GM12878 (cell line): ENCODE data around the gene DPYSL3. TPM values are rescaled to one million over a fixed set of nuclear protein-coding genes. Genes with fewer than 3 reads are reported as not detected.

Source experiments
- ATAC-seq: fragments of 200-7000 bp; cut with Tn5 transposase; 3 replicates; pipeline ENCODE4 v1.9.1; 2020; ENCODE audit warnings: mild to moderate bottlenecking, moderate library complexity
- BruUV-seq: library from RNA; stranded (reverse); fragments of 400-500 nt; replicated peaks from 2 replicates; lab custom pipeline; 2021; lab: Mats Ljungman, UMichigan
- CTCF ChIA-PET: fragments of 300-600 bp; sonication (Branson Sonifier 250); formaldehyde crosslinking; extraction: SDS; loops from one replicate; lab custom pipeline; 2021; ENCODE audit warnings: inconsistent platforms; lab: Yijun Ruan, JAX
- POLR2A ChIA-PET: fragments of 350-600 bp; formaldehyde crosslinking; extraction: SDS; loops from one replicate; lab custom pipeline; 2021; ENCODE audit warnings: inconsistent platforms; lab: Charles Lee
- RAD21 ChIA-PET: fragments of 300-600 bp; sonication (Branson Sonifier 250); formaldehyde crosslinking; loops from one replicate; lab custom pipeline; 2023; ENCODE audit warnings: antibody characterized with exemption; ENCODE audit not compliant: unreplicated experiment; lab: Charles Lee
- SMC1A ChIA-PET: fragments of 300-600 bp; sonication (Branson Sonifier 250); formaldehyde crosslinking; loops from one replicate; lab custom pipeline; 2023; ENCODE audit not compliant: unreplicated experiment, uncharacterized antibody; lab: Charles Lee
- DNase-seq: peaks from one replicate; pipeline ENCODE4 v3.0.0-alpha.2; 2011; ENCODE audit warnings: low read depth, low spot score
- FAIRE-seq: peaks from 3 replicates; lab custom pipeline; 2011; peaks lifted over from hg19 to GRCh38; lab: Jason Lieb, UNC
- H2AFZ ChIP-seq: 2 replicates; pipeline ENCODE4 v1.6.0; 2011; ENCODE audit warnings: low read depth, low read length, control low read depth; ENCODE audit not compliant: control insufficient read depth
- H3K27ac ChIP-seq: 2 replicates; pipeline ENCODE4 v1.5.1; 2011; ENCODE audit warnings: control low read depth; ENCODE audit not compliant: control insufficient read depth, insufficient read depth
- H3K27me3 ChIP-seq, 2 experiments: replicated peaks in 1 of 2; 2 replicates each; pipeline versions ENCODE4 v1.6.0 to v1.6.1; 2011; ENCODE audit warnings: low read length in 1 of 2; ENCODE audit not compliant: control insufficient read depth in 2 of 2, insufficient read depth in 2 of 2
- H3K36me3 ChIP-seq, 2 experiments: 2 replicates each; pipeline ENCODE4 v1.5.1; 2011; ENCODE audit warnings: low read length in 1 of 2; ENCODE audit not compliant: control insufficient read depth in 2 of 2, insufficient read depth in 2 of 2
- H3K4me1 ChIP-seq: 2 replicates; pipeline ENCODE4 v1.6.1; 2011; ENCODE audit warnings: mild to moderate bottlenecking, low read length, moderate library complexity, mixed read lengths; ENCODE audit not compliant: control insufficient read depth, insufficient read depth
- H3K4me2 ChIP-seq: 2 replicates; pipeline ENCODE4 v1.6.0; 2011; ENCODE audit warnings: control low read depth; ENCODE audit not compliant: control insufficient read depth, insufficient read depth
- H3K4me3 ChIP-seq: fragments of 200-600 bp; sonication (generic); 2 replicates; pipeline ENCODE4 v1.5.1; 2016
- H3K79me2 ChIP-seq: 2 replicates; pipeline ENCODE4 v1.6.0; 2011; ENCODE audit warnings: low read length; ENCODE audit not compliant: control insufficient read depth, insufficient read depth
- H3K9ac ChIP-seq: 2 replicates; pipeline ENCODE4 v1.8.0; 2011; ENCODE audit warnings: low read length, control low read depth, mixed read lengths; ENCODE audit not compliant: control insufficient read depth, insufficient read depth
- H3K9me3 ChIP-seq: replicated peaks from 3 replicates; pipeline ENCODE4 v1.5.1; 2011; ENCODE audit warnings: mild to moderate bottlenecking, low read length; ENCODE audit not compliant: control insufficient read depth, insufficient read depth
- H4K20me1 ChIP-seq: 2 replicates; pipeline ENCODE4 v1.6.0; 2011; ENCODE audit not compliant: control insufficient read depth, insufficient read depth
- CBX5 ChIP-seq: sonication (generic); IDR thresholded peaks from 2 replicates; pipeline ENCODE4 v1.6.1; 2016; ENCODE audit warnings: low read depth, moderate library complexity, mild to moderate bottlenecking, inconsistent platforms
- CHD4 ChIP-seq: fragments of 200-600 bp; sonication (generic); IDR thresholded peaks from 2 replicates; pipeline ENCODE4 v1.6.1; 2016; ENCODE audit warnings: mild to moderate bottlenecking
- EGR1 ChIP-seq, 2 experiments: IDR thresholded peaks; 1 replicate in 1 of 2; 2 replicates in 1 of 2; pipeline ENCODE4 v1.6.1; 2011 to 2012; ENCODE audit warnings: low read depth in 2 of 2, low read length in 2 of 2, borderline replicate concordance in 1 of 2, mild to moderate bottlenecking in 1 of 2, moderate library complexity in 1 of 2
- JUND ChIP-seq: IDR thresholded peaks from 2 replicates; pipeline ENCODE4 v1.6.1; 2012; ENCODE audit warnings: low read depth, mild to moderate bottlenecking, low read length, improper control_type of control experiment, moderate library complexity
- LARP7 ChIP-seq: fragments of 450-650 bp; IDR thresholded peaks from 2 replicates; pipeline ENCODE4 v1.6.1; 2017; ENCODE audit warnings: mild to moderate bottlenecking
- NFYA ChIP-seq: IDR thresholded peaks from 2 replicates; pipeline ENCODE4 v1.6.1; 2011; ENCODE audit warnings: low read depth, mild to moderate bottlenecking, low read length, improper control_type of control experiment, borderline replicate concordance
- NR2C1 ChIP-seq: fragments of 450-650 bp; IDR thresholded peaks from 2 replicates; pipeline ENCODE4 v1.6.1; 2017; ENCODE audit warnings: antibody characterized with exemption, mild to moderate bottlenecking, moderate library complexity
- SP1 ChIP-seq: IDR thresholded peaks from one replicate; pipeline ENCODE4 v1.6.1; 2011; ENCODE audit warnings: low read depth, low read length
- WGBS: methylation state at CpG from one replicate; pipeline ENCODE4 v1.1.6; 2016; ENCODE audit warnings: low lambda C conversion rate; ENCODE audit not compliant: insufficient replicate concordance, insufficient coverage; ENCODE audit errors: missing lambda C conversion rate; 5-methylcytosine and 5-hydroxymethylcytosine counted together
- in situ Hi-C: fragments of 300-500 bp; cut with MboI; formaldehyde crosslinking; loops from 9 replicates; pipeline ENCODE4 v1.14.3; 2018; ENCODE audit warnings: mixed read lengths
- intact Hi-C: fragments of 100-400 bp; cut with micrococcal nuclease; formaldehyde crosslinking; loops from one replicate; pipeline ENCODE4 v1.14.2; 2022; ENCODE audit not compliant: unreplicated experiment
- polyA plus RNA-seq, 11 experiments: library from polyadenylated mRNA; depleted of rRNA in 4 of 11; unstranded in 6 of 11; stranded (reverse) in 5 of 11; fragments of >200 nt; fragmentation: Nextera tagmentation in 4 of 11; fragmentation: Illumina TruSeq in 1 of 11; extraction: Ambion mirVana in 4 of 11; extraction: Trizol in 1 of 11; gene quantifications; 1 replicate in 1 of 11; 2 replicates in 10 of 11; pipeline versions ENCODE4 v1.2.1 to v1.2.3, GENCODE V29; 2011 to 2016; ENCODE audit warnings: inconsistent platforms in 2 of 11, missing spikeins in 2 of 11, low read depth in 1 of 11
- total RNA-seq, 4 experiments: library from RNA; depleted of rRNA in 3 of 4; stranded (reverse); fragments of >200 nt in 3 of 4; fragmentation: Illumina TruSeq in 1 of 4; extraction: Trizol in 1 of 4; gene quantifications; 2 replicates each; pipeline versions ENCODE4 v1.2.1 to v1.2.3, GENCODE V29; 2013 to 2021
- TF ChIP-seq, protein P1 (sequence below): fragments of 450-650 bp; formaldehyde crosslinking; IDR thresholded peaks from 2 replicates; pipeline ENCODE4 v1.4.0; 2020; ENCODE audit warnings: mild to moderate bottlenecking, moderate library complexity

The DPYSL3 gene
- total and polyA plus RNA-seq, 10 of the 15 experiments (the other 5 are each of a cell fraction or from before 2014, with no cell fraction given): 0.08 to 1.5 (median 0.45) TPM; not detected in 1

DNA sequence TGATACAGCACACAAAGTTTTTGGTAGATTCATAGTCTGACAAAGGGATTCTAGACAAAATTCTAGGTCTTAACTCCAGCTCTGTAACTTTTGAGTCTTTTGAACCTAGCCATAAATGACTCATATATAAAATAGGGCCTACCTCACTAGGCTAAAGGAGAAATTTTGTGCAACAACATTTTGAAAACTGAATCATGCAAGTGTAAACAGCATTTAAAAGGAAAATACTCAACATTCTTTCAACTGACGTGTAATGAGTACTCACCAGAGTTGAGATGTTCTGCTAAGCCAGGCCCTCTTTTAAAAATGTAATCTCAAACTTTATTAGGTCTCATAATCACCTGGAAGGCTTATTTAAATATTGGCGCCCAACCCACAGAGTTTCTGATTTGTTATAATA lies 161.8 kb downstream of the DPYSL3 start:
- Histone ChIP-seq H3K4me3 (no peak overlapping the region), H3K9ac (no peak overlapping the region), H3K9me3 (no peaks in the 10 kb centered on the region), H3K4me1 (no peaks in the 10 kb centered on the region), H3K27me3 (no peaks in the 10 kb centered on the region), H4K20me1 (no peaks in the 10 kb centered on the region), H3K36me3 (no peaks in the 10 kb centered on the region), H3K79me2 (no peaks in the 10 kb centered on the region), H3K27ac (no peak overlapping the region), H2AFZ (no peak overlapping the region), H3K4me2 (no peak overlapping the region)
- no peak for FAIRE-seq
- ATAC-seq: no peak
- in situ Hi-C loops: no loop called here
- ChIA-PET SMC1A (no interaction called here), POLR2A (no interaction called here), RAD21 (no interaction called here), CTCF (interaction anchor here (0.6 kb wide), 1 partner anchor 250 kb away, joined by 4 read pairs; no protein-coding TSS in a partner anchor)
- WGBS: 46% methylated on average over 2 of the region's 2 CpGs
- BruUV-seq: no TSS peak
- TF ChIP-seq, protein P1, sequence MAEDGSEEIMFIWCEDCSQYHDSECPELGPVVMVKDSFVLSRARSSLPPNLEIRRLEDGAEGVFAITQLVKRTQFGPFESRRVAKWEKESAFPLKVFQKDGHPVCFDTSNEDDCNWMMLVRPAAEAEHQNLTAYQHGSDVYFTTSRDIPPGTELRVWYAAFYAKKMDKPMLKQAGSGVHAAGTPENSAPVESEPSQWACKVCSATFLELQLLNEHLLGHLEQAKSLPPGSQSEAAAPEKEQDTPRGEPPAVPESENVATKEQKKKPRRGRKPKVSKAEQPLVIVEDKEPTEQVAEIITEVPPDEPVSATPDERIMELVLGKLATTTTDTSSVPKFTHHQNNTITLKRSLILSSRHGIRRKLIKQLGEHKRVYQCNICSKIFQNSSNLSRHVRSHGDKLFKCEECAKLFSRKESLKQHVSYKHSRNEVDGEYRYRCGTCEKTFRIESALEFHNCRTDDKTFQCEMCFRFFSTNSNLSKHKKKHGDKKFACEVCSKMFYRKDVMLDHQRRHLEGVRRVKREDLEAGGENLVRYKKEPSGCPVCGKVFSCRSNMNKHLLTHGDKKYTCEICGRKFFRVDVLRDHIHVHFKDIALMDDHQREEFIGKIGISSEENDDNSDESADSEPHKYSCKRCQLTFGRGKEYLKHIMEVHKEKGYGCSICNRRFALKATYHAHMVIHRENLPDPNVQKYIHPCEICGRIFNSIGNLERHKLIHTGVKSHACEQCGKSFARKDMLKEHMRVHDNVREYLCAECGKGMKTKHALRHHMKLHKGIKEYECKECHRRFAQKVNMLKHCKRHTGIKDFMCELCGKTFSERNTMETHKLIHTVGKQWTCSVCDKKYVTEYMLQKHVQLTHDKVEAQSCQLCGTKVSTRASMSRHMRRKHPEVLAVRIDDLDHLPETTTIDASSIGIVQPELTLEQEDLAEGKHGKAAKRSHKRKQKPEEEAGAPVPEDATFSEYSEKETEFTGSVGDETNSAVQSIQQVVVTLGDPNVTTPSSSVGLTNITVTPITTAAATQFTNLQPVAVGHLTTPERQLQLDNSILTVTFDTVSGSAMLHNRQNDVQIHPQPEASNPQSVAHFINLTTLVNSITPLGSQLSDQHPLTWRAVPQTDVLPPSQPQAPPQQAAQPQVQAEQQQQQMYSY: no peak
- no peak for TF ChIP-seq SP1
- no peak for TF ChIP-seq EGR1 (IDR thresholded peaks at IDR 0.05; ENCODE audit: borderline replicate concordance in 1 of 2, low read depth in 2 of 2, low read length in 2 of 2)
- no peak for TF ChIP-seq NR2C1
- no peak for TF ChIP-seq JUND
- TF ChIP-seq NFYA: no peak
- TF ChIP-seq CBX5: no peak
- no peak for TF ChIP-seq CHD4
- TF ChIP-seq LARP7: no peak
- DNase-seq: no peak
- intact Hi-C loops: no loop called here
